Peyer's patch (tissue), 4 donors: ENCODE measurements around the gene TRMT112. TPM values are rescaled to one million over a fixed set of nuclear protein-coding genes. Genes with fewer than 3 reads are reported as not detected.

Experiments
- DNase-seq, 3 donors: peaks; one replicate each; pipeline ENCODE4 v3.0.0-alpha.2; 2017 to 2019
- H3K27ac ChIP-seq, 4 donors: fragments of 200-600 bp; sonication (generic); one replicate each; pipeline ENCODE4 v1.5.1; 2016 to 2019
- H3K27me3 ChIP-seq, 2 donors: fragments of 200-600 bp; sonication (generic); one replicate each; pipeline ENCODE4 v1.5.1; 2019
- H3K36me3 ChIP-seq, 3 donors: fragments of 200-600 bp; sonication (generic); one replicate each; pipeline ENCODE4 v1.5.1; 2016 to 2019
- H3K4me1 ChIP-seq, 4 donors: fragments of 200-600 bp; sonication (generic); one replicate each; pipeline ENCODE4 v1.5.1; 2016 to 2019
- H3K4me3 ChIP-seq, 4 donors: fragments of 200-600 bp; sonication (generic); 1 replicate in 3 of 4; 2 replicates in 1 of 4; pipeline ENCODE4 v1.5.1; 2016 to 2019; ENCODE audit warnings: mild to moderate bottlenecking in 1 of 4
- H3K9me3 ChIP-seq, 4 donors: fragments of 200-600 bp; sonication (generic); one replicate each; pipeline ENCODE4 v1.5.1; 2016 to 2019; ENCODE audit warnings: mild to moderate bottlenecking in 1 of 4
- CTCF ChIP-seq, 6 experiments: fragments of 450-650 bp in 4 of 6; fragments of 200-600 bp in 2 of 6; sonication (generic) in 1 of 6; IDR thresholded peaks; one replicate each; pipeline ENCODE4 v1.5.1; 2017 to 2019; ENCODE audit warnings: antibody characterized with exemption in 6 of 6, mild to moderate bottlenecking in 3 of 6, moderate library complexity in 1 of 6
- POLR2A ChIP-seq, 2 donors: fragments of 450-650 bp; IDR thresholded peaks; one replicate each; pipeline ENCODE4 v1.5.1; 2017; ENCODE audit warnings: antibody characterized with exemption in 2 of 2, mild to moderate bottlenecking in 2 of 2, moderate library complexity in 2 of 2
- total RNA-seq, 4 donors: library from RNA; depleted of rRNA; stranded (reverse); fragments of >200 nt; gene quantifications; one replicate each; pipeline ENCODE4 v1.1.0, GENCODE V29; 2016

The TRMT112 gene
- total RNA-seq, 4 donors from 2014 or later = 55.3 to 163 (median 63.1) TPM

- Histone ChIP-seq H3K4me1 (peaks cover 3 to 45% (median 29%) of the 10 kb centered on the region in 4 donors), H3K27me3 (peaks cover 0 to 8% of the 10 kb centered on the region in 2 donors), H3K4me3 (peak overlapping the region; percentile 65 to 96 (median 86)), H3K9me3 (no peaks in the 10 kb centered on the region), H3K36me3 (peaks cover 0 to 13% (median 0%) of the 10 kb centered on the region in 3 donors), H3K27ac (peak overlapping the region; percentile 89 to 98 (median 96))
- DNase-seq = peak; percentile 96 to 98 (median 96)
- peak; percentile 88 to 98 (median 94) for TF ChIP-seq CTCF (IDR thresholded peaks at IDR 0.05)
- peak; percentile 27 to 44 for TF ChIP-seq POLR2A (IDR thresholded peaks at IDR 0.05)
These were observed 12.9 kb downstream of the TRMT112 start for GRCh38 chr11:64304316-64305072.

GRCh38 chr11:64304032-64304315, 13.4 kb downstream of the TRMT112 start:
- Histone ChIP-seq H3K27ac (peak overlapping the region; percentile 89 to 98 (median 96)), H3K4me3 (peak overlapping the region in 3 of 4 donors; percentile 65 to 96 (median 89)), H3K27me3 (peaks cover 0 to 14% of the 10 kb centered on the region in 2 donors), H3K4me1 (peaks cover 3 to 46% (median 32%) of the 10 kb centered on the region in 4 donors), H3K36me3 (peaks cover 0 to 13% (median 0%) of the 10 kb centered on the region in 3 donors), H3K9me3 (no peaks in the 10 kb centered on the region)
- DNase-seq = no peak
- TF ChIP-seq POLR2A (IDR thresholded peaks at IDR 0.05) (no peak), CTCF (IDR thresholded peaks at IDR 0.05) (no peak)

- peaks cover 0 to 16% of the 10 kb centered on the region in 2 donors for H3K27me3 ChIP-seq
These were observed 14.0 kb downstream of the TRMT112 start for GRCh38 chr11:64303109-64304031.

GRCh38 chr11:64299847-64300648, 17.3 kb downstream of the TRMT112 start, which contains the start of gene CATSPERZ:
CATSPERZ (plus strand) TSS chr11:64300358; CDS start chr11:64300411, 53 bp downstream.
- peaks cover 0 to 36% of the 10 kb centered on the region in 2 donors for H3K27me3 ChIP-seq
- H3K4me3 ChIP-seq = peak within 1 kb of the TSS; percentile 6 to 45 (median 34)
- DNase-seq = peak in 1 of 3 donors; percentile 53
- H3K36me3 ChIP-seq = no peaks in the 10 kb centered on the region
- TF ChIP-seq CTCF (IDR thresholded peaks at IDR 0.05) = no peak
- TF ChIP-seq POLR2A (IDR thresholded peaks at IDR 0.05) = no peak
- H3K27ac ChIP-seq = peak within 1 kb of the TSS in 1 of 4 donors; percentile 42
- H3K4me1 ChIP-seq = peaks cover 3 to 29% (median 25%) of the 10 kb centered on the region in 4 donors
- no peaks in the 10 kb centered on the region for H3K9me3 ChIP-seq

More at GRCh38 chr11:64303109-64304031, 14.0 kb downstream of the TRMT112 start:
- Histone ChIP-seq H3K9me3 (no peaks in the 10 kb centered on the region), H3K4me3 (peak overlapping the region in 1 of 4 donors; percentile 96), H3K27ac (peak overlapping the region; percentile 89 to 98 (median 96)), H3K36me3 (peaks cover 0 to 12% (median 0%) of the 10 kb centered on the region in 3 donors), H3K4me1 (peaks cover 3 to 46% (median 32%) of the 10 kb centered on the region in 4 donors)
- TF ChIP-seq POLR2A (IDR thresholded peaks at IDR 0.05) (no peak), CTCF (IDR thresholded peaks at IDR 0.05) (no peak)
- peak in 1 of 3 donors; percentile 48 for DNase-seq
